HL-60 (cell line): ENCODE measurements around the gene CAV2.

Experiments
- POLR2AphosphoS5 ChIP-seq: IDR thresholded peaks from 2 replicates; pipeline ENCODE4 v1.6.1; 2012; ENCODE audit warnings: low read depth
- TF ChIP-seq, protein P1 (sequence below): IDR thresholded peaks from one replicate; pipeline ENCODE4 v1.5.1; 2011; ENCODE audit warnings: low read length, control low read depth, inconsistent platforms; ENCODE audit not compliant: insufficient read depth

DNA sequence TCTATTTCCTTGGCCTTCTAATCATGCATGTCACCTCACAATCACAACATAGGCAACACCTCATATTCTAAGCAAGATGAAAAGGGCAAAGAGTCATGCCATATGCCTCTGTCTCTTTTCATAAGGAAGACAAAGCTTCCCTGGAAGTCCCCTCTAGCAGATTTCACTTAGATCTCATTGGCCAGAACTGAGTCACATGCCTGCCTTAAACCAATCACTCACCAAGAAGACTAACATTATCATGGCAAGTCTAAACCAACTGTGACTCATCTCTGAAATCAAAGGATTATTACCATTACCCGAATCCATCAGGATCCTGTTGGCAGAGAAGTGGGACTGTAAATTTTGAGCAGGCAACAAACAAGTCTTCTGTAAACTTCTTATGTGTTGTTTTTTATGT, 53.1 kb downstream of the CAV2 start:
- no peak for TF ChIP-seq POLR2AphosphoS5
- TF ChIP-seq, protein P1, sequence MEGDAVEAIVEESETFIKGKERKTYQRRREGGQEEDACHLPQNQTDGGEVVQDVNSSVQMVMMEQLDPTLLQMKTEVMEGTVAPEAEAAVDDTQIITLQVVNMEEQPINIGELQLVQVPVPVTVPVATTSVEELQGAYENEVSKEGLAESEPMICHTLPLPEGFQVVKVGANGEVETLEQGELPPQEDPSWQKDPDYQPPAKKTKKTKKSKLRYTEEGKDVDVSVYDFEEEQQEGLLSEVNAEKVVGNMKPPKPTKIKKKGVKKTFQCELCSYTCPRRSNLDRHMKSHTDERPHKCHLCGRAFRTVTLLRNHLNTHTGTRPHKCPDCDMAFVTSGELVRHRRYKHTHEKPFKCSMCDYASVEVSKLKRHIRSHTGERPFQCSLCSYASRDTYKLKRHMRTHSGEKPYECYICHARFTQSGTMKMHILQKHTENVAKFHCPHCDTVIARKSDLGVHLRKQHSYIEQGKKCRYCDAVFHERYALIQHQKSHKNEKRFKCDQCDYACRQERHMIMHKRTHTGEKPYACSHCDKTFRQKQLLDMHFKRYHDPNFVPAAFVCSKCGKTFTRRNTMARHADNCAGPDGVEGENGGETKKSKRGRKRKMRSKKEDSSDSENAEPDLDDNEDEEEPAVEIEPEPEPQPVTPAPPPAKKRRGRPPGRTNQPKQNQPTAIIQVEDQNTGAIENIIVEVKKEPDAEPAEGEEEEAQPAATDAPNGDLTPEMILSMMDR, result no peak
